Esophagus squamous epithelium (tissue), 4 donors: ENCODE results near the gene SAG.

Experiments used
- POLR2A ChIP-seq, 4 donors: fragments of 450-650 bp; IDR thresholded peaks; one replicate each; pipeline ENCODE4 v1.6.1; 2017; ENCODE audit warnings: antibody characterized with exemption in 4 of 4, mild to moderate bottlenecking in 4 of 4, moderate library complexity in 3 of 4
- TF ChIP-seq, protein P1 (sequence below), 6 experiments: fragments of 450-650 bp in 4 of 6; fragments of 200-600 bp in 2 of 6; sonication (generic) in 2 of 6; IDR thresholded peaks; one replicate each; pipeline ENCODE4 v1.5.1; 2016 to 2019; ENCODE audit warnings: antibody characterized with exemption in 6 of 6, mild to moderate bottlenecking in 4 of 6, moderate library complexity in 4 of 6

- TF ChIP-seq, protein P1, sequence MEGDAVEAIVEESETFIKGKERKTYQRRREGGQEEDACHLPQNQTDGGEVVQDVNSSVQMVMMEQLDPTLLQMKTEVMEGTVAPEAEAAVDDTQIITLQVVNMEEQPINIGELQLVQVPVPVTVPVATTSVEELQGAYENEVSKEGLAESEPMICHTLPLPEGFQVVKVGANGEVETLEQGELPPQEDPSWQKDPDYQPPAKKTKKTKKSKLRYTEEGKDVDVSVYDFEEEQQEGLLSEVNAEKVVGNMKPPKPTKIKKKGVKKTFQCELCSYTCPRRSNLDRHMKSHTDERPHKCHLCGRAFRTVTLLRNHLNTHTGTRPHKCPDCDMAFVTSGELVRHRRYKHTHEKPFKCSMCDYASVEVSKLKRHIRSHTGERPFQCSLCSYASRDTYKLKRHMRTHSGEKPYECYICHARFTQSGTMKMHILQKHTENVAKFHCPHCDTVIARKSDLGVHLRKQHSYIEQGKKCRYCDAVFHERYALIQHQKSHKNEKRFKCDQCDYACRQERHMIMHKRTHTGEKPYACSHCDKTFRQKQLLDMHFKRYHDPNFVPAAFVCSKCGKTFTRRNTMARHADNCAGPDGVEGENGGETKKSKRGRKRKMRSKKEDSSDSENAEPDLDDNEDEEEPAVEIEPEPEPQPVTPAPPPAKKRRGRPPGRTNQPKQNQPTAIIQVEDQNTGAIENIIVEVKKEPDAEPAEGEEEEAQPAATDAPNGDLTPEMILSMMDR (IDR thresholded peaks at IDR 0.05) = no peak
- TF ChIP-seq POLR2A (IDR thresholded peaks at IDR 0.05) = no peak
Measured at GRCh38 chr2:233352141-233352842, 44.7 kb downstream of the SAG start.
